IMR-90 (cell line): ENCODE measurements around the gene DCLRE1B. TPM values are rescaled to one million over a fixed set of nuclear protein-coding genes. Genes with fewer than 3 reads are reported as not detected.

Experiments
- ATAC-seq: fragments of 200-7000 bp; cut with Tn5 transposase; 2 replicates; pipeline ENCODE4 v1.9.1; 2020; ENCODE audit warnings: low read depth, mild to moderate bottlenecking, moderate library complexity
- BruUV-seq: library from RNA; stranded (reverse); fragments of 400-500 nt; replicated peaks from 2 replicates; lab custom pipeline; 2021; lab: Mats Ljungman, UMichigan
- CTCF ChIA-PET: fragments of 300-600 bp; formaldehyde crosslinking; extraction: SDS; loops from one replicate; lab custom pipeline; 2021; ENCODE audit warnings: antibody characterized with exemption; lab: Yijun Ruan, JAX
- POLR2A ChIA-PET: fragments of 300-600 bp; sonication (Branson Sonifier 250); formaldehyde crosslinking; loops from one replicate; lab custom pipeline; 2022; ENCODE audit warnings: antibody characterized with exemption; ENCODE audit not compliant: unreplicated experiment; lab: Charles Lee
- DNase-seq: peaks from one replicate; pipeline ENCODE4 v3.0.0; 2013
- H2AFZ ChIP-seq: replicated peaks from 2 replicates; pipeline ENCODE3; 2013; ENCODE audit warnings: low read length, mild to moderate bottlenecking; ENCODE audit not compliant: poor library complexity
- H2AK5ac ChIP-seq: 2 replicates; pipeline ENCODE4 v1.6.1; 2013; ENCODE audit warnings: low read depth, low read length, inconsistent platforms
- H2AK9ac ChIP-seq: replicated peaks from 2 replicates; pipeline ENCODE3; 2013; ENCODE audit warnings: mild to moderate bottlenecking, low read depth, low read length, moderate library complexity; ENCODE audit not compliant: poor library complexity
- H2BK120ac ChIP-seq: 2 replicates; pipeline ENCODE4 v1.6.1; 2013; ENCODE audit warnings: low read depth, low read length, inconsistent platforms
- H2BK15ac ChIP-seq: 3 replicates; pipeline ENCODE4 v1.6.1; 2013; ENCODE audit warnings: low read depth, low read length, inconsistent platforms
- H2BK20ac ChIP-seq: 2 replicates; pipeline ENCODE4 v1.6.1; 2013; ENCODE audit warnings: low read depth, mild to moderate bottlenecking, inconsistent platforms, low read length, moderate library complexity
- H2BK5ac ChIP-seq: 2 replicates; pipeline ENCODE4 v1.6.1; 2013; ENCODE audit warnings: mild to moderate bottlenecking, low read depth, low read length, inconsistent platforms; ENCODE audit not compliant: poor library complexity, severe bottlenecking
- H3K14ac ChIP-seq: replicated peaks from 2 replicates; pipeline ENCODE4 v1.6.1; 2013; ENCODE audit warnings: low read depth, low read length, inconsistent platforms
- H3K18ac ChIP-seq: 2 replicates; pipeline ENCODE4 v1.6.1; 2013; ENCODE audit warnings: low read depth, low read length, control low read depth
- H3K23ac ChIP-seq: 2 replicates; pipeline ENCODE4 v1.6.1; 2013; ENCODE audit warnings: low read depth, low read length, inconsistent platforms
- H3K27ac ChIP-seq: 2 replicates; pipeline ENCODE4 v1.5.1; 2013; ENCODE audit warnings: mild to moderate bottlenecking, control low read depth, low read length; ENCODE audit not compliant: insufficient read depth
- H3K27me3 ChIP-seq: 2 replicates; pipeline ENCODE4 v1.6.1; 2013; ENCODE audit warnings: low read length; ENCODE audit not compliant: control insufficient read depth, insufficient read depth
- H3K36me3 ChIP-seq: 2 replicates; pipeline ENCODE4 v1.6.1; 2013; ENCODE audit warnings: low read length, mixed read lengths; ENCODE audit not compliant: control insufficient read depth, insufficient read depth
- H3K4ac ChIP-seq: 2 replicates; pipeline ENCODE4 v1.6.1; 2013; ENCODE audit warnings: low read depth, low read length, inconsistent platforms
- H3K4me1 ChIP-seq: 2 replicates; pipeline ENCODE4 v1.6.1; 2013; ENCODE audit warnings: low read length, mixed read lengths; ENCODE audit not compliant: control insufficient read depth, insufficient read depth
- H3K4me2 ChIP-seq: 2 replicates; pipeline ENCODE4 v1.6.1; 2013; ENCODE audit warnings: low read depth, mild to moderate bottlenecking, control low read depth, low read length, moderate library complexity
- H3K4me3 ChIP-seq: 2 replicates; pipeline ENCODE4 v1.5.1; 2013; ENCODE audit warnings: low read depth, mild to moderate bottlenecking, control low read depth, low read length, moderate library complexity; ENCODE audit not compliant: insufficient read depth
- H3K56ac ChIP-seq: 2 replicates; pipeline ENCODE4 v1.6.1; 2013; ENCODE audit warnings: low read length, inconsistent platforms; ENCODE audit not compliant: insufficient read depth; ENCODE audit errors: extremely low read depth
- H3K79me1 ChIP-seq, 2 experiments: 2 replicates each; pipeline ENCODE4 v1.6.1; 2013; ENCODE audit warnings: low read length in 2 of 2, inconsistent platforms in 1 of 2, low read depth in 1 of 2
- H3K9ac ChIP-seq: 2 replicates; pipeline ENCODE4 v1.6.1; 2013; ENCODE audit warnings: low read depth, low read length, control low read depth
- H3K9me1 ChIP-seq: 2 replicates; pipeline ENCODE4 v1.6.1; 2013; ENCODE audit warnings: low read length, inconsistent platforms; ENCODE audit not compliant: insufficient read depth
- H3K9me3 ChIP-seq: 2 replicates; pipeline ENCODE4 v1.6.1; 2013; ENCODE audit warnings: low read length; ENCODE audit not compliant: control insufficient read depth, insufficient read depth
- H4K20me1 ChIP-seq: 2 replicates; pipeline ENCODE4 v1.6.1; 2013; ENCODE audit warnings: low read length, inconsistent platforms; ENCODE audit not compliant: insufficient read depth
- H4K5ac ChIP-seq: 2 replicates; pipeline ENCODE4 v1.6.1; 2013; ENCODE audit warnings: mild to moderate bottlenecking, low read depth, low read length, control low read depth
- H4K8ac ChIP-seq, 2 experiments: 2 replicates each; pipeline ENCODE4 v1.6.1; 2013; ENCODE audit warnings: low read depth in 2 of 2, low read length in 2 of 2, control low read depth in 1 of 2, inconsistent platforms in 1 of 2
- H4K91ac ChIP-seq: 2 replicates; pipeline ENCODE4 v1.6.1; 2013; ENCODE audit warnings: low read depth, low read length, inconsistent platforms; ENCODE audit not compliant: insufficient read depth
- BHLHE40 ChIP-seq: fragments of 150-350 bp; IDR thresholded peaks from 2 replicates; pipeline ENCODE4 v1.6.1; 2016; ENCODE audit warnings: mild to moderate bottlenecking, low read depth, low read length
- CEBPB ChIP-seq: IDR thresholded peaks from 2 replicates; pipeline ENCODE4 v1.6.1; 2012; ENCODE audit warnings: low read depth, low read length, improper control_type of control experiment
- CHD1 ChIP-seq: IDR thresholded peaks from 2 replicates; pipeline ENCODE4 v1.6.1; 2012; ENCODE audit warnings: low read depth, low read length, improper control_type of control experiment
- CTCF ChIP-seq: conservative IDR thresholded peaks from 2 replicates; pipeline ENCODE4 v1.5.1; 2012; ENCODE audit warnings: mild to moderate bottlenecking, low read depth, low read length, improper control_type of control experiment
- ELK1 ChIP-seq: fragments of 150-350 bp; IDR thresholded peaks from 2 replicates; pipeline ENCODE4 v1.6.1; 2016; ENCODE audit warnings: low read depth, mild to moderate bottlenecking, low read length, moderate library complexity, borderline replicate concordance
- FOS ChIP-seq: fragments of 150-350 bp; IDR thresholded peaks from 2 replicates; pipeline ENCODE4 v1.6.1; 2016; ENCODE audit warnings: low read depth, low read length
- MAFK ChIP-seq: IDR thresholded peaks from 2 replicates; pipeline ENCODE4 v1.6.1; 2012; ENCODE audit warnings: low read depth, low read length, improper control_type of control experiment
- MAZ ChIP-seq: IDR thresholded peaks from 2 replicates; pipeline ENCODE4 v1.6.1; 2012; ENCODE audit warnings: low read depth, mild to moderate bottlenecking, low read length, improper control_type of control experiment, moderate library complexity, borderline replicate concordance
- MXI1 ChIP-seq: IDR thresholded peaks from 2 replicates; pipeline ENCODE4 v1.6.1; 2012; ENCODE audit warnings: low read depth, mild to moderate bottlenecking, low read length, moderate library complexity, borderline replicate concordance
- NFE2L2 ChIP-seq: fragments of 150-350 bp; IDR thresholded peaks from 2 replicates; pipeline ENCODE4 v1.6.1; 2016; ENCODE audit warnings: low read depth, mild to moderate bottlenecking, low read length
- POLR2A ChIP-seq: IDR thresholded peaks from 2 replicates; pipeline ENCODE4 v1.6.1; 2012; ENCODE audit warnings: mild to moderate bottlenecking, low read depth, low read length
- RAD21 ChIP-seq: IDR thresholded peaks from 2 replicates; pipeline ENCODE4 v1.6.1; 2012; ENCODE audit warnings: low read length, improper control_type of control experiment
- RCOR1 ChIP-seq: IDR thresholded peaks from 2 replicates; pipeline ENCODE4 v1.6.1; 2012; ENCODE audit warnings: mild to moderate bottlenecking, low read length, improper control_type of control experiment; ENCODE audit not compliant: insufficient replicate concordance
- RFX5 ChIP-seq: IDR thresholded peaks from 2 replicates; pipeline ENCODE4 v1.8.0; 2012; ENCODE audit warnings: low read depth, mild to moderate bottlenecking, low read length, moderate library complexity
- SMC3 ChIP-seq: fragments of 150-350 bp; IDR thresholded peaks from 2 replicates; pipeline ENCODE4 v1.6.1; 2016; ENCODE audit warnings: low read depth, mild to moderate bottlenecking, antibody characterized with exemption, low read length, moderate library complexity
- USF2 ChIP-seq: fragments of 150-350 bp; IDR thresholded peaks from 2 replicates; pipeline ENCODE4 v1.6.1; 2017; ENCODE audit warnings: mild to moderate bottlenecking, antibody characterized with exemption, low read length, low read depth
- dilution Hi-C: fragments of 300-500 bp; cut with HindIII; formaldehyde crosslinking; loops from one replicate; pipeline ENCODE4 v1.14.3; 2018; ENCODE audit warnings: low sequenced_read_pairs; ENCODE audit not compliant: unreplicated experiment
- in situ Hi-C: fragments of 300-500 bp; cut with MboI; formaldehyde crosslinking; loops from 3 replicates; pipeline ENCODE4 v1.14.3; 2019; ENCODE audit warnings: low sequenced_read_pairs, inconsistent platforms, mixed read lengths
- intact Hi-C: fragments of 100-400 bp; cut with micrococcal nuclease; formaldehyde crosslinking; loops from 2 replicates; pipeline ENCODE4 v1.10.0; 2022
- polyA plus RNA-seq, 3 experiments: library from polyadenylated mRNA; depleted of rRNA; stranded (reverse); fragments of >200 nt; gene quantifications; 2 replicates each; pipeline ENCODE4 v1.2.3, GENCODE V29; 2012; ENCODE audit warnings: low replicate concordance in 1 of 3
- total RNA-seq: library from RNA; depleted of rRNA; stranded (reverse); fragments of >200 nt; gene quantifications from 2 replicates; pipeline ENCODE4 v1.2.3, GENCODE V29; 2012

DCLRE1B gene
- total and polyA plus RNA-seq, 2 of the 4 experiments (the other 2 are of a cell fraction) = 4.9 to 6.1 TPM

GRCh38 chr1:113918243-113918642 is 13.1 kb downstream of the DCLRE1B start:
- H3K27ac ChIP-seq = no peak overlapping the region
- intact Hi-C loops (no loop called here), dilution Hi-C loops (no loop called here)

More at GRCh38 chr1:113918243-113918642, 13.1 kb downstream of the DCLRE1B start:
- peaks cover 2 to 6% of the 10 kb centered on the region in 2 experiments; a peak in 2 of 4 replicates for H3K79me1 ChIP-seq
- no peak overlapping the region for H3K23ac ChIP-seq
- no peaks in the 10 kb centered on the region for H3K9me3 ChIP-seq
- H3K4ac ChIP-seq = no peak overlapping the region
- H3K27me3 ChIP-seq = peaks cover 5% of the 10 kb centered on the region
- H3K4me3 ChIP-seq = no peak overlapping the region
- no peak overlapping the region for H2AK9ac ChIP-seq
- H3K56ac ChIP-seq = no peak overlapping the region
- no peak overlapping the region for H3K4me2 ChIP-seq
- no peak for TF ChIP-seq RAD21
- TF ChIP-seq MAZ = no peak
- no peak for TF ChIP-seq USF2
- TF ChIP-seq CTCF = no peak
- TF ChIP-seq FOS = no peak
- TF ChIP-seq CEBPB = no peak
- no peak for TF ChIP-seq RFX5
- no peak for TF ChIP-seq NFE2L2
- no peak for TF ChIP-seq SMC3
- TF ChIP-seq BHLHE40 = no peak
- TF ChIP-seq CHD1 = no peak
- TF ChIP-seq MAFK = no peak
- TF ChIP-seq MXI1 = no peak
- TF ChIP-seq ELK1 = no peak
- TF ChIP-seq RCOR1 = no peak
- TF ChIP-seq POLR2A = no peak
- CTCF ChIA-PET = no interaction called here
- POLR2A ChIA-PET = no interaction called here
- no peak overlapping the region for H3K14ac ChIP-seq
- no peak overlapping the region for H4K8ac ChIP-seq
- H3K4me1 ChIP-seq = peaks cover 2% of the 10 kb centered on the region; the same call in 1 of the 2 replicates
- no peak overlapping the region for H2AFZ ChIP-seq
- no peak overlapping the region for H2AK5ac ChIP-seq
- H4K20me1 ChIP-seq = no peaks in the 10 kb centered on the region
- no peak overlapping the region for H2BK15ac ChIP-seq
- H3K9me1 ChIP-seq = no peaks in the 10 kb centered on the region; the same call in 1 of the 2 replicates
- H3K18ac ChIP-seq = no peak overlapping the region
- H2BK20ac ChIP-seq = no peak overlapping the region
- no peaks in the 10 kb centered on the region for H3K36me3 ChIP-seq
- no peak overlapping the region for H2BK5ac ChIP-seq
- no peak overlapping the region for H3K9ac ChIP-seq
- in situ Hi-C loops = loop anchor here (25.0 kb wide), 1 partner anchor 781 kb away; no protein-coding TSS in a partner anchor
- no peak overlapping the region for H2BK120ac ChIP-seq
- H4K5ac ChIP-seq = no peak overlapping the region
- ATAC-seq = no peak
- no peak for DNase-seq
- H4K91ac ChIP-seq = no peak overlapping the region
- BruUV-seq = no TSS peak
